ENCODE data around the gene SNX1.

GRCh38 chr15:64082757-64083156, 13.0 kb upstream of the SNX1 start:
- TF ChIP-seq CTCF (tag by site-specific recombination; IDR thresholded peaks at IDR 0.05) (no peak), ZNF837 (tag by site-specific recombination; IDR thresholded peaks at IDR 0.05) (no peak), ZNF426 (tag by site-specific recombination; IDR thresholded peaks at IDR 0.05) (no peak), ZNF274 (IDR thresholded peaks at IDR 0.05; ENCODE audit: low read length) (no peak), ZNF274 (tag by site-specific recombination; IDR thresholded peaks at IDR 0.05; ENCODE audit: borderline replicate concordance) (no peak), ZNF785 (tag by site-specific recombination; IDR thresholded peaks at IDR 0.05) (no peak), ZNF239 (tag by site-specific recombination; IDR thresholded peaks at IDR 0.05) (no peak), ZNF184 (tag by site-specific recombination; IDR thresholded peaks at IDR 0.05) (no peak), GLIS2 (tag by site-specific recombination; IDR thresholded peaks at IDR 0.05) (no peak)

Data from HEK293 (cell line).